Fibroblast of the conjunctiva (primary cell): ENCODE results near the gene TRAM2.
"Not testable (repeated sequence)": the region's sequence is repeated elsewhere in the genome, so short reads cannot be mapped to it uniquely, and the experiment has no call there.

Source experiments
- DNase-seq: peaks from one replicate; pipeline ENCODE4 v3.0.0-alpha.2; 2010; ENCODE audit warnings: low read depth

The TRAM2 gene

GRCh38 chr6:52491203-52492069 lies 85.4 kb downstream of the TRAM2 start:
- DNase-seq, result no peak

- no peak for DNase-seq
Observed at GRCh38 chr6:52489881-52490280, 87.0 kb downstream of the TRAM2 start.

DNA sequence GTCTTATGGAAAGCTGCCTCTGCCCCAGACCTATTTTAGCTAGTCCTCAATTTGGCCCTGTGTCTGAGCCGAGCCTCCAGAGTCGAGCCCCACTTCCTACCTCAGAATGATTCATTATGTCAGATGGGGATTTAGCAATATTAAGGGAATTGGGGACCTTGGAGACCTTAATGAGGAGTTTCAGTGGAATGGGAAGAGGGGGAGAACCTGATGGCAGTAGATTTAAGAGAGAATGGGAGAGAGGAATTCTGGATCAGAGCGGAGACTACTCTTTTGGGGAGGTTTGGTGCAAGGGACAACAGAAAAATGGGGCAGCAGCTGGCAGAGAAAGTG lies 93.2 kb downstream of the TRAM2 start:
- no peak for DNase-seq

GRCh38 chr6:52482903-52483670 lies 93.8 kb downstream of the TRAM2 start:
- no peak for DNase-seq

DNA sequence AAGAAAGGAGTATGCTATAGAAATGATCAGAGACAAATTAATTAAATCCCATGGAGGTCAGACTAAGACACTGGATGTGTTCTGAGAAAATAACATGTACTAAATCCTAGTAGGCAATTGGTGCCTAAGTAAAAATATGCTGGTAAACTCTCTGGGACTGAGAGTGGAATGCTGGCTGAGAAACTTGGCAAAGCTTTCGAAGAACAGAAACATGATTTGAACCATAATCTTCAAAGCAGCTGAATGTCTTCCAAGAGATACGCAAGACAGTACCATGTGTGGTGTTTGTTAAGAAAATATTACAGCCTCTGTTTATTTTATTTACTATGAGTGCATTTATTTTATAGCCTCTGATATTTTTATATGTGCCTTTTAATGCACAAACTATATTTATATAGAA lies 101.6 kb downstream of the TRAM2 start:
- DNase-seq, result no peak

DNA sequence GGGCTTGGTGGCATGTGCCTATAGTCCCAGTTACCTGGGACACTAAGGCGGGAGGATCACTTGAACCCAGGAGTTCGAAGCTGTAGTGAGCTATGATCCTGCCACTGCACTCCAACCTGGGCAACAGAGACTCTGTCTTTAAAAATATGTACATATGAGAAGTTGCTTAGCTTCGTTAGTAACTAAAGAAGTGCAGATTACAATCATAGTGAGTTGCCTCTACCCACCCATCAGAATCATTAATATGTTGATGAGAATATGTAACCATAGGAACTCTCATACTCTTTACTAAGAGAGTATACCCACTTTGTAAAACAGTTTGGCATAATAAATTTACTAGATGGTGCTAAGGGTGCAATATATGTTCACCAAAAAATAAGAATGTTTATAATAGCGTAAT lies 102.7 kb downstream of the TRAM2 start:
- no peak for DNase-seq

DNA sequence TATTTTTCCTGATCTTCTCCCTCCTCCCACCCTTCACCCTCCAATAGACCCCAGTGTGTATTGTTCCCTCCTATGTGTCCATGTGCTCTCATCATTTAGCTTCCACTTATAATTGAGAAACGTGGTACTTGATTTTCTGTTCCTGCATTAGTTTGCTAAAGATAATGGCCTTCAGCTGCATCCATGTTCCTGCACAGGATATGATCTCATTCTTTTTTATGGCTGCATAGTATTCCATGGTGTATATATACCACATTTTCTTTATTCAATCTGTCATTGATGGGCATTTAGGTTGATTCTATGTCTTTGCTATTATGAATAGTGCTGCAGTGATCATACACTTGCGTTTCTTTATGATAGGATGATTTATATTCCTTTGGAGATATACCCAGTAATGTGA lies 115.7 kb downstream of the TRAM2 start:
- not testable (repeated sequence) for DNase-seq

GRCh38 chr6:52457096-52457495 lies 119.8 kb downstream of the TRAM2 start:
- no peak for DNase-seq

- no peak for DNase-seq
Observed at GRCh38 chr6:52454556-52454955, 122.3 kb downstream of the TRAM2 start.
